SK-N-SH (cell line): Measurements from ENCODE around the gene SRMS.

Experiments
- CTCF ChIP-seq: fragments of 200-600 bp; sonication (generic); IDR thresholded peaks from 2 replicates; pipeline ENCODE4 v1.6.1; 2017; ENCODE audit warnings: antibody characterized with exemption, mild to moderate bottlenecking, moderate library complexity
- EP300 ChIP-seq, 2 experiments: IDR thresholded peaks; 2 replicates each; pipeline versions ENCODE4 v1.4.0 to v1.6.1; 2012; ENCODE audit warnings: borderline replicate concordance in 1 of 2, low read depth in 1 of 2, low read length in 1 of 2
- EZH2phosphoT487 ChIP-seq: fragments of 200-600 bp; sonication (generic); IDR thresholded peaks from 2 replicates; pipeline ENCODE4 v1.6.1; 2017; ENCODE audit warnings: low read depth, mixed run types, mild to moderate bottlenecking, antibody characterized with exemption, moderate library complexity, borderline replicate concordance
- MAX ChIP-seq: IDR thresholded peaks from 2 replicates; pipeline ENCODE4 v1.4.0; 2012; ENCODE audit warnings: low read depth
- POLR2AphosphoS5 ChIP-seq: IDR thresholded peaks from 2 replicates; pipeline ENCODE4 v1.6.1; 2012; ENCODE audit warnings: low read depth, low read length
- YY1 ChIP-seq: IDR thresholded peaks from 2 replicates; pipeline ENCODE4 v1.4.0; 2012; ENCODE audit warnings: low read depth, mild to moderate bottlenecking

- TF ChIP-seq EZH2phosphoT487 (no peak), POLR2AphosphoS5 (no peak), YY1 (no peak), MAX (no peak), CTCF (no peak), EP300 (IDR thresholded peaks at IDR 0.05; ENCODE audit: borderline replicate concordance in 1 of 2, low read depth in 1 of 2, low read length in 1 of 2) (no peak)
Measured at GRCh38 chr20:63590218-63591146, 42.9 kb upstream of the SRMS start.
